GM23338 (cell line): ENCODE results near the gene ACP2. TPM values are rescaled to one million over a fixed set of nuclear protein-coding genes. Genes with fewer than 3 reads are reported as not detected.

Experiments used
- ATAC-seq: fragments of 200-7000 bp; cut with Tn5 transposase; 3 replicates; pipeline ENCODE4 v1.9.1; 2020
- DNase-seq: peaks from one replicate; pipeline ENCODE4 v3.0.0-alpha.2; 2015; ENCODE audit warnings: low spot score
- H2AFZ ChIP-seq: fragments of 200-600 bp; sonication (generic); 2 replicates; pipeline ENCODE4 v1.8.0; 2016; ENCODE audit warnings: antibody characterized with exemption, mild to moderate bottlenecking, moderate library complexity
- H3F3A ChIP-seq: fragments of 200-600 bp; sonication (generic); replicated peaks from 2 replicates; pipeline ENCODE4 v1.8.0; 2017; ENCODE audit warnings: antibody characterized with exemption, mixed run types, low read depth
- H3K27ac ChIP-seq: fragments of 200-600 bp; sonication (generic); 2 replicates; pipeline ENCODE4 v1.6.1; 2016; ENCODE audit warnings: low read depth
- H3K27me3 ChIP-seq: fragments of 200-600 bp; sonication (generic); 2 replicates; pipeline ENCODE4 v1.8.0; 2016; ENCODE audit warnings: mild to moderate bottlenecking, mixed run types, moderate library complexity; ENCODE audit not compliant: insufficient read depth
- H3K36me3 ChIP-seq: fragments of 200-600 bp; sonication (generic); 2 replicates; pipeline ENCODE4 v1.8.0; 2016; ENCODE audit warnings: mild to moderate bottlenecking; ENCODE audit not compliant: insufficient read depth
- H3K4me1 ChIP-seq: fragments of 200-600 bp; sonication (generic); 2 replicates; pipeline ENCODE4 v1.8.0; 2016; ENCODE audit warnings: mild to moderate bottlenecking, moderate library complexity; ENCODE audit not compliant: insufficient read depth
- H3K4me2 ChIP-seq: fragments of 200-600 bp; sonication (generic); 2 replicates; pipeline ENCODE4 v1.7.1; 2017; ENCODE audit warnings: mixed run types
- H3K4me3 ChIP-seq: fragments of 200-600 bp; sonication (generic); 2 replicates; pipeline ENCODE4 v1.6.1; 2016; ENCODE audit warnings: mixed run types
- H3K79me2 ChIP-seq: fragments of 200-600 bp; sonication (generic); replicated peaks from 2 replicates; pipeline ENCODE4 v1.8.0; 2017; ENCODE audit warnings: mild to moderate bottlenecking; ENCODE audit not compliant: insufficient read depth
- H3K9me2 ChIP-seq: fragments of 200-600 bp; sonication (generic); 2 replicates; pipeline ENCODE4 v1.8.0; 2017; ENCODE audit not compliant: insufficient read depth
- H4K20me1 ChIP-seq: fragments of 200-600 bp; sonication (generic); replicated peaks from 2 replicates; pipeline ENCODE4 v1.8.0; 2017; ENCODE audit warnings: mild to moderate bottlenecking; ENCODE audit not compliant: insufficient read depth
- H3K27ac Mint-ChIP-seq: 2 replicates; pipeline ENCODE4 v1.8.0; 2020; ENCODE audit warnings: inconsistent platforms, mild to moderate bottlenecking, moderate library complexity, mixed read lengths
- H3K27me3 Mint-ChIP-seq: 3 replicates; pipeline ENCODE4 v1.8.0; 2022; ENCODE audit warnings: low read depth, mild to moderate bottlenecking, moderate library complexity, mixed read lengths, inconsistent platforms; ENCODE audit not compliant: insufficient read depth, poor library complexity
- H3K36me3 Mint-ChIP-seq: 3 replicates; pipeline ENCODE4 v1.8.0; 2021; ENCODE audit warnings: low read depth, mild to moderate bottlenecking, inconsistent platforms, moderate library complexity, mixed read lengths
- H3K4me1 Mint-ChIP-seq: 3 replicates; pipeline ENCODE4 v1.8.0; 2020; ENCODE audit warnings: mild to moderate bottlenecking, inconsistent platforms, mixed read lengths
- H3K4me3 Mint-ChIP-seq: 3 replicates; pipeline ENCODE4 v1.8.0; 2021; ENCODE audit warnings: moderate library complexity, mild to moderate bottlenecking, inconsistent platforms, mixed read lengths
- H3K9me3 Mint-ChIP-seq: 3 replicates; pipeline ENCODE4 v1.8.0; 2020; ENCODE audit warnings: moderate library complexity, mild to moderate bottlenecking, inconsistent platforms, mixed read lengths
- CREB1 ChIP-seq: fragments of 250-450 bp; sonication (Bioruptor Pico); IDR thresholded peaks from 2 replicates; pipeline ENCODE4 v1.5.0; 2020; ENCODE audit warnings: low read depth, mild to moderate bottlenecking, moderate library complexity
- EZH2 ChIP-seq: fragments of 200-600 bp; sonication (generic); IDR thresholded peaks from one replicate; pipeline ENCODE4 v1.8.0; 2017; ENCODE audit warnings: antibody characterized with exemption, mild to moderate bottlenecking, low read depth; ENCODE audit not compliant: unreplicated experiment
- EZH2phosphoT487 ChIP-seq: fragments of 200-600 bp; sonication (generic); IDR thresholded peaks from one replicate; pipeline ENCODE4 v1.8.1; 2018; ENCODE audit warnings: antibody characterized with exemption; ENCODE audit not compliant: unreplicated experiment
- NANOG ChIP-seq: IDR thresholded peaks from 2 replicates; pipeline ENCODE4 v1.6.1; 2016; ENCODE audit warnings: antibody characterized with exemption, borderline replicate concordance
- STAT1 ChIP-seq: IDR thresholded peaks from one replicate; pipeline ENCODE4 v1.6.1; 2016; ENCODE audit warnings: antibody characterized with exemption; ENCODE audit not compliant: unreplicated experiment
- polyA plus RNA-seq: library from polyadenylated mRNA; unstranded; fragments of >200 nt; fragmentation: Nextera tagmentation; extraction: Ambion mirVana; gene quantifications from 2 replicates; pipeline ENCODE4 v1.2.1, GENCODE V29; 2016
- total RNA-seq: library from RNA; depleted of rRNA; stranded (reverse); fragments of >200 nt; shearing (Covaris generic); gene quantifications from 2 replicates; pipeline ENCODE4 v1.2.3, GENCODE V29; 2014
- TF ChIP-seq, protein P1 (sequence below): IDR thresholded peaks from 2 replicates; pipeline ENCODE4 v1.6.1; 2016; ENCODE audit warnings: antibody characterized with exemption
- TF ChIP-seq, protein P2 (sequence below): IDR thresholded peaks from one replicate; pipeline ENCODE4 v1.6.1; 2018; ENCODE audit warnings: antibody characterized with exemption; ENCODE audit not compliant: unreplicated experiment
- TF ChIP-seq, protein P3 (sequence below): fragments of 250-450 bp; sonication (Bioruptor Pico); IDR thresholded peaks from 2 replicates; pipeline ENCODE4 v1.5.0; 2020; ENCODE audit warnings: mild to moderate bottlenecking, moderate library complexity
- TF ChIP-seq, protein P4 (sequence below), 2 experiments: fragments of 200-600 bp in 1 of 2; sonication (generic) in 1 of 2; conservative IDR thresholded peaks; 2 replicates each; pipeline versions ENCODE4 v1.5.1 to v1.6.1; 2016 to 2017; ENCODE audit warnings: antibody characterized with exemption in 2 of 2, low read depth in 2 of 2, mild to moderate bottlenecking in 2 of 2, moderate library complexity in 1 of 2

Gene ACP2
- total and polyA plus RNA-seq, 2 experiments from 2014 or later, result 7.3 to 32.1 TPM

DNA sequence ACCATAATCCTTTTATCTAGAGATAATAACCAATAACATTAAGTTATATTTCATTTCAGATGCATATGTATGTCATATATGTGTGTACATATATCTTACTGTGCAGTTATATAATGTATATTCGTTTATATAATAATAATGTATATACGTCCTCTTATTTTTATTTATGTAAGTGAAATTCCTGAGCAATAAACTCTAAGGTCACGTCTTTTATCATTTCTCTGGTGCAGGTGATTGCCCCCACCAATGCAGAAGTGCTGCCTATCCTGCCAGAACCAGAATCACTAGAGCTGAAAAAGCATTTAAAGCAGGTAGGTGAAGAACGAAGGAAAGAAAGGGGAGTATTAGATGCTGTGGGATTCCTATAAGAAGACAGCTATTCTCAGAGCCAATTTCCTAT is 30.2 kb upstream of the ACP2 start:
- DNase-seq (no peak), ATAC-seq (no peak)
- H3K4me3 ChIP-seq, result no peak overlapping the region
- Mint-ChIP-seq H3K27ac (no peak overlapping the region), H3K36me3 (peaks cover 70% of the 10 kb centered on the region), H3K4me1 (peaks cover 14% of the 10 kb centered on the region; the same call in 2 of the 3 replicates), H3K4me3 (no peak overlapping the region), H3K9me3 (no peaks in the 10 kb centered on the region), H3K27me3 (no peaks in the 10 kb centered on the region)
- H4K20me1 ChIP-seq, result peaks cover 6% of the 10 kb centered on the region
- peaks cover 8% of the 10 kb centered on the region for H3K79me2 ChIP-seq
- no peak overlapping the region for H3K27ac ChIP-seq
- no peak overlapping the region for H2AFZ ChIP-seq
- TF ChIP-seq EZH2, result no peak
- no peaks in the 10 kb centered on the region for H3K9me2 ChIP-seq
- no peaks in the 10 kb centered on the region for H3K4me1 ChIP-seq
- no peaks in the 10 kb centered on the region for H3F3A ChIP-seq
- peaks cover 40% of the 10 kb centered on the region for H3K36me3 ChIP-seq
- no peak overlapping the region for H3K4me2 ChIP-seq
- H3K27me3 ChIP-seq, result no peaks in the 10 kb centered on the region

DNA sequence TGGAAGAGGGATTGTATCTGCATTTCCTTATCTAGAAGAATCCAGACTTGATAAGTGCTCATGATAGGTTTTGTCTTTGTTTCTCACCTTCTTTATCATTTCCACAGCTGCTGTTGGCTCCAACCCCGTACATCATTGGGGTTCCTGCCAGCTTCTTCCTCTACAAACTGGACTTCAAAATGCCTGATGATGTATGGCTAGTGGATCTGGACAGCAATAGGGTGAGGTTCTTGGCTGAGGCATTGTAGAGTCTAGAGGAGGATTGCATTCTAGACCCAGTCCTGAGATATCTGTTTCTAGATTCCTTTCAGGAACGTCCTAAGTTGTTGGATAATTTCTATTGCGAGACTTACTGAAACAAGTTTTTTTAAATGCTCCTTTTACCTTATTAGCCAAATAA is 29.4 kb upstream of the ACP2 start:
- Mint-ChIP-seq H3K36me3 (peaks cover 69% of the 10 kb centered on the region), H3K4me3 (no peak overlapping the region), H3K27me3 (no peaks in the 10 kb centered on the region), H3K4me1 (peaks cover 14% of the 10 kb centered on the region; the same call in 2 of the 3 replicates), H3K27ac (no peak overlapping the region), H3K9me3 (no peaks in the 10 kb centered on the region)
- no peaks in the 10 kb centered on the region for H3F3A ChIP-seq
- H3K36me3 ChIP-seq, result peaks cover 38% of the 10 kb centered on the region
- H3K4me3 ChIP-seq, result no peak overlapping the region
- no peak overlapping the region for H2AFZ ChIP-seq
- no peak overlapping the region for H3K4me2 ChIP-seq
- no peaks in the 10 kb centered on the region for H3K4me1 ChIP-seq
- H3K9me2 ChIP-seq, result no peaks in the 10 kb centered on the region
- peaks cover 15% of the 10 kb centered on the region for H3K79me2 ChIP-seq
- ATAC-seq (no peak), DNase-seq (no peak)
- no peaks in the 10 kb centered on the region for H3K27me3 ChIP-seq
- TF ChIP-seq, protein P1, sequence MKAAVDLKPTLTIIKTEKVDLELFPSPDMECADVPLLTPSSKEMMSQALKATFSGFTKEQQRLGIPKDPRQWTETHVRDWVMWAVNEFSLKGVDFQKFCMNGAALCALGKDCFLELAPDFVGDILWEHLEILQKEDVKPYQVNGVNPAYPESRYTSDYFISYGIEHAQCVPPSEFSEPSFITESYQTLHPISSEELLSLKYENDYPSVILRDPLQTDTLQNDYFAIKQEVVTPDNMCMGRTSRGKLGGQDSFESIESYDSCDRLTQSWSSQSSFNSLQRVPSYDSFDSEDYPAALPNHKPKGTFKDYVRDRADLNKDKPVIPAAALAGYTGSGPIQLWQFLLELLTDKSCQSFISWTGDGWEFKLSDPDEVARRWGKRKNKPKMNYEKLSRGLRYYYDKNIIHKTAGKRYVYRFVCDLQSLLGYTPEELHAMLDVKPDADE, result no peak
- TF ChIP-seq, protein P2, sequence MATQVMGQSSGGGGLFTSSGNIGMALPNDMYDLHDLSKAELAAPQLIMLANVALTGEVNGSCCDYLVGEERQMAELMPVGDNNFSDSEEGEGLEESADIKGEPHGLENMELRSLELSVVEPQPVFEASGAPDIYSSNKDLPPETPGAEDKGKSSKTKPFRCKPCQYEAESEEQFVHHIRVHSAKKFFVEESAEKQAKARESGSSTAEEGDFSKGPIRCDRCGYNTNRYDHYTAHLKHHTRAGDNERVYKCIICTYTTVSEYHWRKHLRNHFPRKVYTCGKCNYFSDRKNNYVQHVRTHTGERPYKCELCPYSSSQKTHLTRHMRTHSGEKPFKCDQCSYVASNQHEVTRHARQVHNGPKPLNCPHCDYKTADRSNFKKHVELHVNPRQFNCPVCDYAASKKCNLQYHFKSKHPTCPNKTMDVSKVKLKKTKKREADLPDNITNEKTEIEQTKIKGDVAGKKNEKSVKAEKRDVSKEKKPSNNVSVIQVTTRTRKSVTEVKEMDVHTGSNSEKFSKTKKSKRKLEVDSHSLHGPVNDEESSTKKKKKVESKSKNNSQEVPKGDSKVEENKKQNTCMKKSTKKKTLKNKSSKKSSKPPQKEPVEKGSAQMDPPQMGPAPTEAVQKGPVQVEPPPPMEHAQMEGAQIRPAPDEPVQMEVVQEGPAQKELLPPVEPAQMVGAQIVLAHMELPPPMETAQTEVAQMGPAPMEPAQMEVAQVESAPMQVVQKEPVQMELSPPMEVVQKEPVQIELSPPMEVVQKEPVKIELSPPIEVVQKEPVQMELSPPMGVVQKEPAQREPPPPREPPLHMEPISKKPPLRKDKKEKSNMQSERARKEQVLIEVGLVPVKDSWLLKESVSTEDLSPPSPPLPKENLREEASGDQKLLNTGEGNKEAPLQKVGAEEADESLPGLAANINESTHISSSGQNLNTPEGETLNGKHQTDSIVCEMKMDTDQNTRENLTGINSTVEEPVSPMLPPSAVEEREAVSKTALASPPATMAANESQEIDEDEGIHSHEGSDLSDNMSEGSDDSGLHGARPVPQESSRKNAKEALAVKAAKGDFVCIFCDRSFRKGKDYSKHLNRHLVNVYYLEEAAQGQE, result no peak
- TF ChIP-seq CREB1 (CRISPR knock-in tag) (no peak), EZH2 (no peak), NANOG (no peak), STAT1 (no peak), EZH2phosphoT487 (no peak)
- TF ChIP-seq, protein P3, sequence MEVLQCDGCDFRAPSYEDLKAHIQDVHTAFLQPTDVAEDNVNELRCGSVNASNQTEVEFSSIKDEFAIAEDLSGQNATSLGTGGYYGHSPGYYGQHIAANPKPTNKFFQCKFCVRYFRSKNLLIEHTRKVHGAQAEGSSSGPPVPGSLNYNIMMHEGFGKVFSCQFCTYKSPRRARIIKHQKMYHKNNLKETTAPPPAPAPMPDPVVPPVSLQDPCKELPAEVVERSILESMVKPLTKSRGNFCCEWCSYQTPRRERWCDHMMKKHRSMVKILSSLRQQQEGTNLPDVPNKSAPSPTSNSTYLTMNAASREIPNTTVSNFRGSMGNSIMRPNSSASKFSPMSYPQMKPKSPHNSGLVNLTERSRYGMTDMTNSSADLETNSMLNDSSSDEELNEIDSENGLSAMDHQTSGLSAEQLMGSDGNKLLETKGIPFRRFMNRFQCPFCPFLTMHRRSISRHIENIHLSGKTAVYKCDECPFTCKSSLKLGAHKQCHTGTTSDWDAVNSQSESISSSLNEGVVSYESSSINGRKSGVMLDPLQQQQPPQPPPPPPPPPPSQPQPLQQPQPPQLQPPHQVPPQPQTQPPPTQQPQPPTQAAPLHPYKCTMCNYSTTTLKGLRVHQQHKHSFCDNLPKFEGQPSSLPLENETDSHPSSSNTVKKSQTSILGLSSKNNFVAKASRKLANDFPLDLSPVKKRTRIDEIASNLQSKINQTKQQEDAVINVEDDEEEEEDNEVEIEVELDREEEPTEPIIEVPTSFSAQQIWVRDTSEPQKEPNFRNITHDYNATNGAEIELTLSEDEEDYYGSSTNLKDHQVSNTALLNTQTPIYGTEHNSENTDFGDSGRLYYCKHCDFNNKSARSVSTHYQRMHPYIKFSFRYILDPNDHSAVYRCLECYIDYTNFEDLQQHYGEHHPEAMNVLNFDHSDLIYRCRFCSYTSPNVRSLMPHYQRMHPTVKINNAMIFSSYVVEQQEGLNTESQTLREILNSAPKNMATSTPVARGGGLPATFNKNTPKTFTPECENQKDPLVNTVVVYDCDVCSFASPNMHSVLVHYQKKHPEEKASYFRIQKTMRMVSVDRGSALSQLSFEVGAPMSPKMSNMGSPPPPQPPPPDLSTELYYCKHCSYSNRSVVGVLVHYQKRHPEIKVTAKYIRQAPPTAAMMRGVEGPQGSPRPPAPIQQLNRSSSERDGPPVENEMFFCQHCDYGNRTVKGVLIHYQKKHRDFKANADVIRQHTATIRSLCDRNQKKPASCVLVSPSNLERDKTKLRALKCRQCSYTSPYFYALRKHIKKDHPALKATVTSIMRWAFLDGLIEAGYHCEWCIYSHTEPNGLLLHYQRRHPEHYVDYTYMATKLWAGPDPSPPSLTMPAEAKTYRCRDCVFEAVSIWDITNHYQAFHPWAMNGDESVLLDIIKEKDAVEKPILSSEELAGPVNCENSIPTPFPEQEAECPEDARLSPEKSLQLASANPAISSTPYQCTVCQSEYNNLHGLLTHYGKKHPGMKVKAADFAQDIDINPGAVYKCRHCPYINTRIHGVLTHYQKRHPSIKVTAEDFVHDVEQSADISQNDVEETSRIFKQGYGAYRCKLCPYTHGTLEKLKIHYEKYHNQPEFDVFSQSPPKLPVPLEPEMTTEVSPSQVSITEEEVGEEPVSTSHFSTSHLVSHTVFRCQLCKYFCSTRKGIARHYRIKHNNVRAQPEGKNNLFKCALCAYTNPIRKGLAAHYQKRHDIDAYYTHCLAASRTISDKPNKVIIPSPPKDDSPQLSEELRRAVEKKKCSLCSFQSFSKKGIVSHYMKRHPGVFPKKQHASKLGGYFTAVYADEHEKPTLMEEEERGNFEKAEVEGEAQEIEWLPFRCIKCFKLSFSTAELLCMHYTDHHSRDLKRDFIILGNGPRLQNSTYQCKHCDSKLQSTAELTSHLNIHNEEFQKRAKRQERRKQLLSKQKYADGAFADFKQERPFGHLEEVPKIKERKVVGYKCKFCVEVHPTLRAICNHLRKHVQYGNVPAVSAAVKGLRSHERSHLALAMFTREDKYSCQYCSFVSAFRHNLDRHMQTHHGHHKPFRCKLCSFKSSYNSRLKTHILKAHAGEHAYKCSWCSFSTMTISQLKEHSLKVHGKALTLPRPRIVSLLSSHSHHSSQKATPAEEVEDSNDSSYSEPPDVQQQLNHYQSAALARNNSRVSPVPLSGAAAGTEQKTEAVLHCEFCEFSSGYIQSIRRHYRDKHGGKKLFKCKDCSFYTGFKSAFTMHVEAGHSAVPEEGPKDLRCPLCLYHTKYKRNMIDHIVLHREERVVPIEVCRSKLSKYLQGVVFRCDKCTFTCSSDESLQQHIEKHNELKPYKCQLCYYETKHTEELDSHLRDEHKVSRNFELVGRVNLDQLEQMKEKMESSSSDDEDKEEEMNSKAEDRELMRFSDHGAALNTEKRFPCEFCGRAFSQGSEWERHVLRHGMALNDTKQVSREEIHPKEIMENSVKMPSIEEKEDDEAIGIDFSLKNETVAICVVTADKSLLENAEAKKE (CRISPR knock-in tag), result no peak
- TF ChIP-seq, protein P4, sequence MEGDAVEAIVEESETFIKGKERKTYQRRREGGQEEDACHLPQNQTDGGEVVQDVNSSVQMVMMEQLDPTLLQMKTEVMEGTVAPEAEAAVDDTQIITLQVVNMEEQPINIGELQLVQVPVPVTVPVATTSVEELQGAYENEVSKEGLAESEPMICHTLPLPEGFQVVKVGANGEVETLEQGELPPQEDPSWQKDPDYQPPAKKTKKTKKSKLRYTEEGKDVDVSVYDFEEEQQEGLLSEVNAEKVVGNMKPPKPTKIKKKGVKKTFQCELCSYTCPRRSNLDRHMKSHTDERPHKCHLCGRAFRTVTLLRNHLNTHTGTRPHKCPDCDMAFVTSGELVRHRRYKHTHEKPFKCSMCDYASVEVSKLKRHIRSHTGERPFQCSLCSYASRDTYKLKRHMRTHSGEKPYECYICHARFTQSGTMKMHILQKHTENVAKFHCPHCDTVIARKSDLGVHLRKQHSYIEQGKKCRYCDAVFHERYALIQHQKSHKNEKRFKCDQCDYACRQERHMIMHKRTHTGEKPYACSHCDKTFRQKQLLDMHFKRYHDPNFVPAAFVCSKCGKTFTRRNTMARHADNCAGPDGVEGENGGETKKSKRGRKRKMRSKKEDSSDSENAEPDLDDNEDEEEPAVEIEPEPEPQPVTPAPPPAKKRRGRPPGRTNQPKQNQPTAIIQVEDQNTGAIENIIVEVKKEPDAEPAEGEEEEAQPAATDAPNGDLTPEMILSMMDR (conservative IDR thresholded peaks at IDR 0.05; ENCODE audit: low read depth in 2 of 2), result no peak
- peaks cover 10% of the 10 kb centered on the region for H4K20me1 ChIP-seq
- H3K27ac ChIP-seq, result no peak overlapping the region
